Stomach (tissue), 4 donors: ENCODE results near the gene ATL2.

Experiments
- EP300 ChIP-seq: sonication (generic); formaldehyde crosslinking; IDR thresholded peaks from one replicate; pipeline ENCODE4 v1.6.1; 2017; ENCODE audit warnings: antibody characterized with exemption
- TF ChIP-seq, protein P1 (sequence below), 7 experiments: fragments of 450-650 bp in 4 of 7; fragments of 200-600 bp in 3 of 7; sonication (generic) in 3 of 7; IDR thresholded peaks; one replicate each; pipeline ENCODE4 v1.5.1; 2016 to 2019; ENCODE audit warnings: antibody characterized with exemption in 7 of 7, control low read depth in 2 of 7, mild to moderate bottlenecking in 1 of 7

DNA sequence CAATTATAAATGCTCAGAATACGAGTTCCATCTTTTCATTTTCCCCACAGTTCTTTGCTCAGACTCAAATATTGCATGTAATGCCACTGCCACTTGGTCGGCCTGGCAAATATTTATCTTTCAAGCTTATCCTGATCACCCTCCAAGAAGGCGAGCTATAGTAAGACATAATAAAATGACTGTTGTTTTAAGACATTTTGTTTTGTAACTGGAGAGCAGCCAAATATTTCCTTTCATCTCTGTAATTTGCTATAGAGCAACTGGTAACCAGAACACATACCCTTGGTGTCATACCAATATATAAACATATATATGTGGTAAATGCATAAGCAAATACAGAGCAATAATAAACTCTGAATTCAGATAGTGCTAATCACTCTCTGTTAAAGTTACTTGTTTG, 7.3 kb upstream of the ATL2 start:
- no peak for TF ChIP-seq EP300
- TF ChIP-seq, protein P1, sequence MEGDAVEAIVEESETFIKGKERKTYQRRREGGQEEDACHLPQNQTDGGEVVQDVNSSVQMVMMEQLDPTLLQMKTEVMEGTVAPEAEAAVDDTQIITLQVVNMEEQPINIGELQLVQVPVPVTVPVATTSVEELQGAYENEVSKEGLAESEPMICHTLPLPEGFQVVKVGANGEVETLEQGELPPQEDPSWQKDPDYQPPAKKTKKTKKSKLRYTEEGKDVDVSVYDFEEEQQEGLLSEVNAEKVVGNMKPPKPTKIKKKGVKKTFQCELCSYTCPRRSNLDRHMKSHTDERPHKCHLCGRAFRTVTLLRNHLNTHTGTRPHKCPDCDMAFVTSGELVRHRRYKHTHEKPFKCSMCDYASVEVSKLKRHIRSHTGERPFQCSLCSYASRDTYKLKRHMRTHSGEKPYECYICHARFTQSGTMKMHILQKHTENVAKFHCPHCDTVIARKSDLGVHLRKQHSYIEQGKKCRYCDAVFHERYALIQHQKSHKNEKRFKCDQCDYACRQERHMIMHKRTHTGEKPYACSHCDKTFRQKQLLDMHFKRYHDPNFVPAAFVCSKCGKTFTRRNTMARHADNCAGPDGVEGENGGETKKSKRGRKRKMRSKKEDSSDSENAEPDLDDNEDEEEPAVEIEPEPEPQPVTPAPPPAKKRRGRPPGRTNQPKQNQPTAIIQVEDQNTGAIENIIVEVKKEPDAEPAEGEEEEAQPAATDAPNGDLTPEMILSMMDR (IDR thresholded peaks at IDR 0.05) = no peak
